Neural cell (in vitro differentiated cells): ENCODE results near the gene HDAC10. TPM values are rescaled to one million over a fixed set of nuclear protein-coding genes. Genes with fewer than 3 reads are reported as not detected.

ENCODE experiments used
- H2AFZ ChIP-seq: fragments of 200-600, 300-800 bp; sonication (generic), shearing (Covaris generic); 2 replicates; pipeline ENCODE4 v1.6.0; 2014; ENCODE audit warnings: low read depth, mild to moderate bottlenecking, antibody characterized with exemption, low read length, moderate library complexity
- H3F3A ChIP-seq: fragments of 200-600 bp; shearing (Covaris generic); 2 replicates; pipeline ENCODE4 v1.6.1; 2016; ENCODE audit warnings: mild to moderate bottlenecking, moderate library complexity, mixed read lengths, antibody characterized with exemption, low read length; ENCODE audit not compliant: insufficient read depth, poor library complexity, severe bottlenecking
- H3K27ac ChIP-seq: fragments of 200-600, 300-800 bp; sonication (generic), shearing (Covaris generic); 2 replicates; pipeline ENCODE4 v1.5.1; 2014; ENCODE audit warnings: mild to moderate bottlenecking, low read length, moderate library complexity
- H3K27me3 ChIP-seq: fragments of 300-800, 200-600 bp; sonication (generic), shearing (Covaris generic); 2 replicates; pipeline ENCODE4 v1.6.0; 2014; ENCODE audit warnings: mild to moderate bottlenecking, low read depth, low read length, moderate library complexity; ENCODE audit not compliant: insufficient read depth
- H3K36me3 ChIP-seq: fragments of 300-800, 200-600 bp; sonication (generic), shearing (Covaris generic); 2 replicates; pipeline ENCODE4 v1.5.1; 2014; ENCODE audit warnings: mild to moderate bottlenecking, antibody characterized with exemption, low read length, moderate library complexity; ENCODE audit not compliant: insufficient read depth
- H3K4me2 ChIP-seq: fragments of 300-800, 200-600 bp; sonication (generic), shearing (Covaris generic); 2 replicates; pipeline ENCODE4 v1.6.0; 2014; ENCODE audit warnings: mild to moderate bottlenecking, low read length
- H3K4me3 ChIP-seq: fragments of 300-800, 200-600 bp; sonication (generic), shearing (Covaris generic); 2 replicates; pipeline ENCODE4 v1.5.1; 2014; ENCODE audit warnings: mild to moderate bottlenecking, low read length, moderate library complexity
- H3K79me2 ChIP-seq: fragments of 200-600 bp; shearing (Covaris generic); replicated peaks from 2 replicates; pipeline ENCODE4 v1.6.0; 2014; ENCODE audit warnings: mild to moderate bottlenecking, low read length, moderate library complexity; ENCODE audit not compliant: insufficient read depth
- H3K9ac ChIP-seq: fragments of 300-800, 200-600 bp; sonication (generic), shearing (Covaris generic); 2 replicates; pipeline ENCODE4 v1.6.1; 2016; ENCODE audit warnings: mild to moderate bottlenecking, low read length, mixed read lengths
- H3K9me2 ChIP-seq: fragments of 200-600 bp; shearing (Covaris generic); 2 replicates; pipeline ENCODE4 v1.6.1; 2016; ENCODE audit warnings: mild to moderate bottlenecking, low read length, mixed read lengths; ENCODE audit not compliant: insufficient read depth
- H3K9me3 ChIP-seq: fragments of 200-600, 300-800 bp; sonication (generic), shearing (Covaris generic); 2 replicates; pipeline ENCODE4 v1.6.1; 2016; ENCODE audit warnings: mild to moderate bottlenecking, mixed run types, low read length, moderate library complexity, mixed read lengths
- H4K20me1 ChIP-seq: fragments of 200-600 bp; shearing (Covaris generic); 2 replicates; pipeline ENCODE4 v1.6.1; 2016; ENCODE audit warnings: mild to moderate bottlenecking, mixed run types; ENCODE audit not compliant: insufficient read depth
- CTCF ChIP-seq: fragments of 450-650 bp; IDR thresholded peaks from 2 replicates; pipeline ENCODE4 v1.5.1; 2014; ENCODE audit warnings: antibody characterized with exemption, mild to moderate bottlenecking, moderate library complexity; ENCODE audit not compliant: poor library complexity, severe bottlenecking
- EP300 ChIP-seq: fragments of 450-650 bp; conservative IDR thresholded peaks from 2 replicates; pipeline ENCODE4 v1.6.1; 2014; ENCODE audit warnings: antibody characterized with exemption, mild to moderate bottlenecking, moderate library complexity; ENCODE audit not compliant: poor library complexity, severe bottlenecking
- EZH2 ChIP-seq: fragments of 200-600, 300-800 bp; shearing (Covaris generic), sonication (generic); IDR thresholded peaks from 2 replicates; pipeline ENCODE4 v1.6.1; 2014; ENCODE audit warnings: antibody characterized with exemption, low read length, borderline replicate concordance, mild to moderate bottlenecking; ENCODE audit not compliant: insufficient read depth, poor library complexity, severe bottlenecking
- MXI1 ChIP-seq: fragments of 450-650 bp; conservative IDR thresholded peaks from 2 replicates; pipeline ENCODE4 v1.6.1; 2014; ENCODE audit warnings: antibody characterized with exemption, mild to moderate bottlenecking; ENCODE audit not compliant: poor library complexity, severe bottlenecking
- POLR2AphosphoS5 ChIP-seq: IDR thresholded peaks from 2 replicates; pipeline ENCODE4 v1.6.1; 2012
- RAD21 ChIP-seq: fragments of 450-650 bp; conservative IDR thresholded peaks from 2 replicates; pipeline ENCODE4 v1.6.1; 2014; ENCODE audit warnings: antibody characterized with exemption, mild to moderate bottlenecking, moderate library complexity
- REST ChIP-seq: IDR thresholded peaks from 2 replicates; pipeline ENCODE4 v1.6.1; 2012; ENCODE audit warnings: borderline replicate concordance
- SMC3 ChIP-seq: fragments of 450-650 bp; conservative IDR thresholded peaks from 2 replicates; pipeline ENCODE4 v1.6.1; 2014; ENCODE audit warnings: antibody characterized with exemption, mild to moderate bottlenecking, moderate library complexity; ENCODE audit not compliant: poor library complexity
- TAF1 ChIP-seq: IDR thresholded peaks from 2 replicates; pipeline ENCODE4 v1.6.1; 2012; ENCODE audit warnings: low read depth
- polyA plus RNA-seq: library from polyadenylated mRNA; depleted of rRNA; stranded (reverse); fragments of >200 nt; gene quantifications from 2 replicates; pipeline ENCODE4 v1.2.3, GENCODE V29; 2014

The HDAC10 gene
- polyA plus RNA-seq, 1 donor from 2014 or later: 39.1 TPM

- Histone ChIP-seq H3K9ac (no peak overlapping the region), H3K4me3 (no peak overlapping the region), H3K36me3 (no peaks in the 10 kb centered on the region), H4K20me1 (no peaks in the 10 kb centered on the region), H3K4me2 (no peak overlapping the region), H3K27ac (no peak overlapping the region), H3K9me3 (no peaks in the 10 kb centered on the region), H2AFZ (no peak overlapping the region), H3K79me2 (no peaks in the 10 kb centered on the region), H3K9me2 (no peaks in the 10 kb centered on the region), H3F3A (no peaks in the 10 kb centered on the region), H3K27me3 (no peaks in the 10 kb centered on the region)
- TF ChIP-seq MXI1: no peak
- no peak for TF ChIP-seq EP300
- no peak for TF ChIP-seq CTCF
- TF ChIP-seq REST: no peak
- no peak for TF ChIP-seq SMC3
- no peak for TF ChIP-seq POLR2AphosphoS5
- TF ChIP-seq RAD21: no peak
- TF ChIP-seq TAF1: no peak
- TF ChIP-seq EZH2: no peak
Measured at GRCh38 chr22:50253046-50253915, 2.2 kb upstream of the HDAC10 start.

- no peak overlapping the region for H3K4me3 ChIP-seq
- H3K9me3 ChIP-seq: no peaks in the 10 kb centered on the region
- TF ChIP-seq SMC3 (peak; percentile 61), RAD21 (peak; percentile 63), CTCF (peak; percentile 67), TAF1 (no peak)
- no peaks in the 10 kb centered on the region for H4K20me1 ChIP-seq
- no peak overlapping the region for H3K9ac ChIP-seq
- H3K4me2 ChIP-seq: no peak overlapping the region
- no peaks in the 10 kb centered on the region for H3K27me3 ChIP-seq
- no peaks in the 10 kb centered on the region for H3K36me3 ChIP-seq
- no peaks in the 10 kb centered on the region for H3K9me2 ChIP-seq
- H2AFZ ChIP-seq: no peak overlapping the region
- no peaks in the 10 kb centered on the region for H3K79me2 ChIP-seq
- H3K27ac ChIP-seq: no peak overlapping the region
- no peaks in the 10 kb centered on the region for H3F3A ChIP-seq
Measured at GRCh38 chr22:50252082-50253045, 1.3 kb upstream of the HDAC10 start.
